PC-9 (cell line): ENCODE measurements around the gene CPNE1. TPM values are rescaled to one million over a fixed set of nuclear protein-coding genes. Genes with fewer than 3 reads are reported as not detected.
A peak's percentile ranks its signal among the peaks of the same experiment; 100 is the strongest.

Source experiments
- BruUV-seq: library from RNA; stranded (reverse); fragments of 400-500 nt; replicated peaks from 2 replicates; lab custom pipeline; 2021; lab: Mats Ljungman, UMichigan
- CTCF ChIA-PET: fragments of 300-600 bp; sonication (Branson Sonifier 250); formaldehyde crosslinking; loops from one replicate; lab custom pipeline; 2022; ENCODE audit warnings: antibody characterized with exemption; lab: Charles Lee
- POLR2A ChIA-PET: fragments of 300-600 bp; sonication (Branson Sonifier 250); formaldehyde crosslinking; loops from one replicate; lab custom pipeline; 2022; ENCODE audit warnings: antibody characterized with exemption; ENCODE audit not compliant: unreplicated experiment; lab: Charles Lee
- DNase-seq, 2 experiments: peaks; one replicate each; pipeline versions ENCODE4 v3.0.0 to v3.0.0-alpha.2; 2015 to 2022; ENCODE audit warnings: mixed read lengths in 1 of 2
- H2AFZ ChIP-seq: fragments of 200-600 bp; sonication (generic); 2 replicates; pipeline ENCODE4 v1.8.1; 2017; ENCODE audit warnings: antibody characterized with exemption
- H3F3A ChIP-seq: fragments of 200-600 bp; sonication (generic); 2 replicates; pipeline ENCODE4 v1.8.1; 2017; ENCODE audit warnings: antibody characterized with exemption, mild to moderate bottlenecking, low read depth; ENCODE audit not compliant: insufficient read depth
- H3K27ac ChIP-seq: fragments of 200-600 bp; sonication (generic); 2 replicates; pipeline ENCODE4 v1.6.1; 2016; ENCODE audit warnings: mixed run types
- H3K27me3 ChIP-seq: fragments of 200-600 bp; sonication (generic); 2 replicates; pipeline ENCODE4 v1.6.1; 2016; ENCODE audit warnings: low read depth, mixed run types; ENCODE audit not compliant: insufficient read depth
- H3K36me3 ChIP-seq: fragments of 200-600 bp; sonication (generic); 2 replicates; pipeline ENCODE4 v1.6.1; 2016; ENCODE audit warnings: low read depth, mixed run types
- H3K4me1 ChIP-seq: fragments of 200-600 bp; sonication (generic); replicated peaks from 2 replicates; pipeline ENCODE4 v1.6.1; 2016; ENCODE audit warnings: mixed run types; ENCODE audit not compliant: insufficient read depth
- H3K4me2 ChIP-seq: fragments of 200-600 bp; sonication (generic); 2 replicates; pipeline ENCODE4 v1.6.1; 2017; ENCODE audit warnings: mixed run types
- H3K4me3 ChIP-seq: fragments of 200-600 bp; sonication (generic); 2 replicates; pipeline ENCODE4 v1.6.1; 2016; ENCODE audit warnings: mixed run types
- H3K79me2 ChIP-seq: fragments of 200-600 bp; sonication (generic); 2 replicates; pipeline ENCODE4 v1.6.1; 2017; ENCODE audit warnings: low read depth, mixed run types
- H3K9me2 ChIP-seq: fragments of 200-600 bp; sonication (generic); 2 replicates; pipeline ENCODE4 v1.8.1; 2017; ENCODE audit warnings: mild to moderate bottlenecking; ENCODE audit not compliant: insufficient read depth
- H3K9me3 ChIP-seq: fragments of 200-600 bp; sonication (generic); 2 replicates; pipeline ENCODE4 v1.8.1; 2016; ENCODE audit warnings: low read depth; ENCODE audit not compliant: insufficient read depth
- H4K20me1 ChIP-seq: fragments of 200-600 bp; sonication (generic); 2 replicates; pipeline ENCODE4 v1.8.1; 2017; ENCODE audit not compliant: insufficient read depth
- CTCF ChIP-seq: fragments of 200-600 bp; sonication (generic); conservative IDR thresholded peaks from 2 replicates; pipeline ENCODE4 v1.6.1; 2017; ENCODE audit warnings: mixed run types, antibody characterized with exemption, mild to moderate bottlenecking, moderate library complexity
- EZH2 ChIP-seq: fragments of 200-600 bp; sonication (generic); IDR thresholded peaks from 2 replicates; pipeline ENCODE4 v1.8.0; 2017; ENCODE audit warnings: antibody characterized with exemption, low read depth
- intact Hi-C: fragments of 100-400 bp; cut with micrococcal nuclease; formaldehyde crosslinking; loops from one replicate; pipeline ENCODE4 v1.10.0; 2022; ENCODE audit not compliant: unreplicated experiment
- total RNA-seq: library from RNA; stranded (reverse); gene quantifications from 2 replicates; pipeline ENCODE4 v1.2.3, GENCODE V29; 2021

The CPNE1 gene
- total RNA-seq, 1 experiment from 2014 or later, result 271 TPM

GRCh38 chr20:35598476-35598875 is 66.2 kb downstream of the CPNE1 start:
- CTCF ChIA-PET, result interaction anchor here (0.5 kb wide), 1 partner anchor 101 kb away, joined by 3 read pairs; the partner anchor contains the start of genes NFS1 and ROMO1
- Histone ChIP-seq H3K36me3 (peaks cover 7% of the 10 kb centered on the region; the same call in 1 of the 2 replicates), H3K27ac (no peak overlapping the region), H3K27me3 (no peaks in the 10 kb centered on the region), H3F3A (peaks cover 5% of the 10 kb centered on the region; the same call in 1 of the 2 replicates), H3K4me3 (no peak overlapping the region), H2AFZ (no peak overlapping the region), H4K20me1 (no peaks in the 10 kb centered on the region), H3K9me2 (no peaks in the 10 kb centered on the region), H3K9me3 (no peaks in the 10 kb centered on the region), H3K4me1 (0 out of 2 replicates have a peak, but pooled peaks cover 3% of the 10 kb centered on the region), H3K4me2 (no peak overlapping the region), H3K79me2 (no peaks in the 10 kb centered on the region)
- POLR2A ChIA-PET, result no interaction called here
- TF ChIP-seq CTCF, result no peak
- no peak for TF ChIP-seq EZH2
- DNase-seq, result no peak
- intact Hi-C loops, result no loop called here
- no TSS peak for BruUV-seq

GRCh38 chr20:35597186-35597585 is 67.5 kb downstream of the CPNE1 start:
- POLR2A ChIA-PET, result no interaction called here
- CTCF ChIA-PET, result no interaction called here
- intact Hi-C loops, result no loop called here
- H3K79me2 ChIP-seq, result no peaks in the 10 kb centered on the region
- H3K9me2 ChIP-seq, result no peaks in the 10 kb centered on the region
- no peak overlapping the region for H3K4me3 ChIP-seq
- no TSS peak for BruUV-seq
- H2AFZ ChIP-seq, result no peak overlapping the region
- H3K9me3 ChIP-seq, result no peaks in the 10 kb centered on the region
- H4K20me1 ChIP-seq, result no peaks in the 10 kb centered on the region
- 0 out of 2 replicates have a peak, but pooled peaks cover 4% of the 10 kb centered on the region for H3K36me3 ChIP-seq
- no peak overlapping the region for H3K4me2 ChIP-seq
- no peaks in the 10 kb centered on the region for H3K27me3 ChIP-seq
- no peak for TF ChIP-seq CTCF
- no peak for TF ChIP-seq EZH2
- H3K4me1 ChIP-seq, result 0 out of 2 replicates have a peak, but pooled peaks cover 3% of the 10 kb centered on the region
- H3K27ac ChIP-seq, result no peak overlapping the region
- H3F3A ChIP-seq, result peaks cover 5% of the 10 kb centered on the region; the same call in 1 of the 2 replicates
- DNase-seq, result no peak

GRCh38 chr20:35595901-35596300 is 68.8 kb downstream of the CPNE1 start:
- POLR2A ChIA-PET, result interaction anchor here (0.6 kb wide), 1 partner anchor 68 kb away, joined by 5 read pairs; no protein-coding TSS in a partner anchor

More at GRCh38 chr20:35595901-35596300, 68.8 kb downstream of the CPNE1 start:
- no peak overlapping the region for H3K27ac ChIP-seq
- 0 out of 2 replicates have a peak, but pooled peaks cover 4% of the 10 kb centered on the region for H3K36me3 ChIP-seq
- intact Hi-C loops, result no loop called here
- H3F3A ChIP-seq, result peaks cover 5% of the 10 kb centered on the region; the same call in 1 of the 2 replicates
- no peak for TF ChIP-seq EZH2
- CTCF ChIA-PET, result no interaction called here
- peak; percentile 55 to 61 for DNase-seq
- H3K27me3 ChIP-seq, result no peaks in the 10 kb centered on the region
- no peak overlapping the region for H3K4me3 ChIP-seq
- H3K4me1 ChIP-seq, result 0 out of 2 replicates have a peak, but pooled peaks cover 3% of the 10 kb centered on the region
- no peaks in the 10 kb centered on the region for H3K9me3 ChIP-seq
- no TSS peak for BruUV-seq
- H2AFZ ChIP-seq, result no peak overlapping the region
- H3K9me2 ChIP-seq, result no peaks in the 10 kb centered on the region
- H3K79me2 ChIP-seq, result no peaks in the 10 kb centered on the region
- H4K20me1 ChIP-seq, result no peaks in the 10 kb centered on the region
- no peak overlapping the region for H3K4me2 ChIP-seq
